Astrocyte (in vitro differentiated cells and primary cell): ENCODE data around the gene HS6ST3. TPM values are rescaled to one million over a fixed set of nuclear protein-coding genes. Genes with fewer than 3 reads are reported as not detected.

Source experiments
- DNase-seq: peaks from one replicate; pipeline ENCODE4 v3.0.0-alpha.2; 2010; ENCODE audit warnings: low read depth
- FAIRE-seq: peaks from 2 replicates; lab custom pipeline; 2011; peaks lifted over from hg19 to GRCh38; lab: Jason Lieb, UNC
- H2AFZ ChIP-seq: 2 replicates; pipeline ENCODE4 v1.6.0; 2012; ENCODE audit warnings: low read depth, low read length, inconsistent platforms
- H3K27ac ChIP-seq: 2 replicates; pipeline ENCODE4 v1.5.1; 2011; ENCODE audit warnings: low read depth, low read length, inconsistent platforms
- H3K27me3 ChIP-seq: 2 replicates; pipeline ENCODE4 v1.6.0; 2011; ENCODE audit warnings: low read length, inconsistent platforms; ENCODE audit not compliant: insufficient read depth
- H3K36me3 ChIP-seq: 2 replicates; pipeline ENCODE4 v1.5.1; 2011; ENCODE audit warnings: low read length, inconsistent platforms; ENCODE audit not compliant: insufficient read depth
- H3K4me1 ChIP-seq: 2 replicates; pipeline ENCODE4 v1.5.1; 2011; ENCODE audit warnings: low read length, inconsistent platforms; ENCODE audit not compliant: insufficient read depth
- H3K4me2 ChIP-seq: 2 replicates; pipeline ENCODE4 v1.6.0; 2012; ENCODE audit warnings: low read length, inconsistent platforms
- H3K4me3 ChIP-seq: 2 replicates; pipeline ENCODE4 v1.5.1; 2011; ENCODE audit warnings: low read depth, mild to moderate bottlenecking, low read length, inconsistent platforms; ENCODE audit not compliant: insufficient read depth
- H3K79me2 ChIP-seq: 2 replicates; pipeline ENCODE4 v1.6.0; 2012; ENCODE audit warnings: mild to moderate bottlenecking, low read length, inconsistent platforms; ENCODE audit not compliant: insufficient read depth
- H3K9ac ChIP-seq: 2 replicates; pipeline ENCODE4 v1.6.0; 2012; ENCODE audit warnings: mild to moderate bottlenecking, low read length, inconsistent platforms
- H3K9me3 ChIP-seq: 2 replicates; pipeline ENCODE4 v1.5.1; 2012; ENCODE audit warnings: low read depth, mild to moderate bottlenecking, low read length, inconsistent platforms; ENCODE audit not compliant: insufficient read depth
- H4K20me1 ChIP-seq: 2 replicates; pipeline ENCODE4 v1.6.0; 2012; ENCODE audit warnings: low read length, inconsistent platforms; ENCODE audit not compliant: insufficient read depth
- H3K27ac Mint-ChIP-seq: one replicate; pipeline ENCODE4 v1.8.0; 2021; ENCODE audit warnings: mild to moderate bottlenecking, mixed read lengths; ENCODE audit not compliant: unreplicated experiment
- H3K27me3 Mint-ChIP-seq: one replicate; pipeline ENCODE4 v1.8.0; 2021; ENCODE audit warnings: low read depth, mixed read lengths; ENCODE audit not compliant: unreplicated experiment
- H3K36me3 Mint-ChIP-seq: one replicate; pipeline ENCODE4 v1.8.0; 2021; ENCODE audit warnings: low read depth, mixed read lengths; ENCODE audit not compliant: unreplicated experiment
- H3K4me1 Mint-ChIP-seq: one replicate; pipeline ENCODE4 v1.8.0; 2021; ENCODE audit warnings: low read depth, mixed read lengths; ENCODE audit not compliant: unreplicated experiment
- H3K4me3 Mint-ChIP-seq: one replicate; pipeline ENCODE4 v1.8.0; 2021; ENCODE audit warnings: mild to moderate bottlenecking, moderate library complexity, mixed read lengths; ENCODE audit not compliant: unreplicated experiment
- H3K9me3 Mint-ChIP-seq: one replicate; pipeline ENCODE4 v1.8.0; 2021; ENCODE audit warnings: mild to moderate bottlenecking, mixed read lengths; ENCODE audit not compliant: unreplicated experiment
- CTCF ChIP-seq: IDR thresholded peaks from 2 replicates; pipeline ENCODE4 v1.5.1; 2011; ENCODE audit warnings: low read depth, mild to moderate bottlenecking, inconsistent platforms, low read length, moderate library complexity; ENCODE audit not compliant: insufficient read depth
- EZH2 ChIP-seq: IDR thresholded peaks from 2 replicates; pipeline ENCODE4 v1.6.1; 2012; ENCODE audit warnings: mild to moderate bottlenecking, low read length, inconsistent platforms; ENCODE audit not compliant: insufficient read depth
- total RNA-seq: library from RNA; stranded (reverse); gene quantifications from 2 replicates; pipeline ENCODE4 v1.2.1, GENCODE V29; 2021

HS6ST3 gene
- total RNA-seq, 1 donor from 2014 or later = 0.07 TPM

- no peak for DNase-seq
- Histone ChIP-seq H3K36me3 (no peaks in the 10 kb centered on the region), H3K27me3 (no peaks in the 10 kb centered on the region), H3K79me2 (no peaks in the 10 kb centered on the region), H4K20me1 (no peaks in the 10 kb centered on the region), H3K27ac (no peak overlapping the region), H3K4me2 (no peak overlapping the region), H3K9ac (no peak overlapping the region), H3K4me3 (no peak overlapping the region), H2AFZ (no peak overlapping the region), H3K9me3 (no peaks in the 10 kb centered on the region), H3K4me1 (no peaks in the 10 kb centered on the region)
- Mint-ChIP-seq H3K4me1 (no peaks in the 10 kb centered on the region), H3K4me3 (no peak overlapping the region), H3K9me3 (peaks cover 2% of the 10 kb centered on the region), H3K27me3 (no peaks in the 10 kb centered on the region), H3K36me3 (no peaks in the 10 kb centered on the region), H3K27ac (no peak overlapping the region)
- no peak for FAIRE-seq
- TF ChIP-seq CTCF = no peak
- no peak for TF ChIP-seq EZH2
Measured at GRCh38 chr13:96198038-96198437, 108.1 kb downstream of the HS6ST3 start.

GRCh38 chr13:96199315-96199714 lies 109.4 kb downstream of the HS6ST3 start:
- Histone ChIP-seq H3K9me3 (no peaks in the 10 kb centered on the region), H3K27me3 (no peaks in the 10 kb centered on the region), H3K36me3 (no peaks in the 10 kb centered on the region), H3K4me1 (no peaks in the 10 kb centered on the region), H3K79me2 (no peaks in the 10 kb centered on the region), H3K9ac (no peak overlapping the region), H3K27ac (no peak overlapping the region), H4K20me1 (no peaks in the 10 kb centered on the region), H2AFZ (no peak overlapping the region), H3K4me3 (no peak overlapping the region), H3K4me2 (no peak overlapping the region)
- H3K4me1 Mint-ChIP-seq = no peaks in the 10 kb centered on the region
- DNase-seq (no peak), FAIRE-seq (no peak)
- TF ChIP-seq CTCF = no peak
- TF ChIP-seq EZH2 = no peak
- H3K27ac Mint-ChIP-seq = no peak overlapping the region
- no peak overlapping the region for H3K4me3 Mint-ChIP-seq
- H3K9me3 Mint-ChIP-seq = peaks cover 2% of the 10 kb centered on the region
- no peaks in the 10 kb centered on the region for H3K27me3 Mint-ChIP-seq
- H3K36me3 Mint-ChIP-seq = no peaks in the 10 kb centered on the region

- Mint-ChIP-seq H3K27ac (no peak overlapping the region), H3K9me3 (peaks cover 2% of the 10 kb centered on the region), H3K4me3 (no peak overlapping the region), H3K27me3 (no peaks in the 10 kb centered on the region), H3K36me3 (no peaks in the 10 kb centered on the region), H3K4me1 (no peaks in the 10 kb centered on the region)
- no peaks in the 10 kb centered on the region for H3K36me3 ChIP-seq
- no peak overlapping the region for H3K4me2 ChIP-seq
- no peak for DNase-seq
- H3K4me3 ChIP-seq = no peak overlapping the region
- no peaks in the 10 kb centered on the region for H3K9me3 ChIP-seq
- TF ChIP-seq EZH2 (no peak), CTCF (no peak)
- H3K27ac ChIP-seq = no peak overlapping the region
- no peak for FAIRE-seq
- no peaks in the 10 kb centered on the region for H4K20me1 ChIP-seq
- H3K79me2 ChIP-seq = no peaks in the 10 kb centered on the region
- no peaks in the 10 kb centered on the region for H3K27me3 ChIP-seq
- no peak overlapping the region for H2AFZ ChIP-seq
- no peak overlapping the region for H3K9ac ChIP-seq
- H3K4me1 ChIP-seq = no peaks in the 10 kb centered on the region
Measured at GRCh38 chr13:96200810-96201209, 110.9 kb downstream of the HS6ST3 start.
